B cell (primary cell): Measurements from ENCODE around the gene PDZD11.

Experiments used
- CTCF ChIP-seq: fragments of 200-600 bp; IDR thresholded peaks from one replicate; pipeline ENCODE4 v1.8.0; 2022; ENCODE audit warnings: antibody characterized with exemption, mild to moderate bottlenecking
- EZH2 ChIP-seq: IDR thresholded peaks from 2 replicates; pipeline ENCODE4 v1.6.1; 2012; ENCODE audit warnings: borderline replicate concordance, low read depth, mild to moderate bottlenecking, moderate library complexity, low read length; ENCODE audit not compliant: insufficient read depth, poor library complexity, severe bottlenecking

DNA sequence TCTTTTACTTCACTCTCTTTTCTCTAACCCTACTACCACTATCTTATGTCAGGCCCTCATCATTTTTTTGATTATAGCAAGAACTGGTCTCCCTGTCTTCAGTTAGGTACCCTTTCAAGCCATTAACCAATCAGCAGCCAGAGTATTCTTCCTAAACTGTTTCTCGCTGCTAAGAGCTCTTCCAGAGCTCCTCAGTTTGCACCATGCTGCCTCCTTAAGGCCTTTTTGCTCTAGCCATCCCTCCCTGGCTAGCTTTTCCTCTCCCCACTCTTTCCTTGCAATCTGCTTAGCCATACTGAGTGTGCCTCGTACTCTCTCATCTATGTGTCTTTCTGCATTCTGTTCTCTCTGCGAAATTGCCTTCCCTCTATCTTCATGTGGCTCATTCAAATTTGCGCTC, 33.1 kb upstream of the PDZD11 start:
- no peak for TF ChIP-seq CTCF
- TF ChIP-seq EZH2, result no peak
